HG03135 (cell line): ENCODE data around the gene MICALL2.

Experiments used
- ATAC-seq: cut with Tn5 transposase; IDR thresholded peaks from one replicate; pipeline ENCODE4 v1.9.1; 2021; ENCODE audit warnings: mild to moderate bottlenecking, moderate library complexity; ENCODE audit not compliant: unreplicated experiment

The MICALL2 gene

GRCh38 chr7:1434891-1435670, 24.2 kb downstream of the MICALL2 start:
- ATAC-seq, result no peak

DNA sequence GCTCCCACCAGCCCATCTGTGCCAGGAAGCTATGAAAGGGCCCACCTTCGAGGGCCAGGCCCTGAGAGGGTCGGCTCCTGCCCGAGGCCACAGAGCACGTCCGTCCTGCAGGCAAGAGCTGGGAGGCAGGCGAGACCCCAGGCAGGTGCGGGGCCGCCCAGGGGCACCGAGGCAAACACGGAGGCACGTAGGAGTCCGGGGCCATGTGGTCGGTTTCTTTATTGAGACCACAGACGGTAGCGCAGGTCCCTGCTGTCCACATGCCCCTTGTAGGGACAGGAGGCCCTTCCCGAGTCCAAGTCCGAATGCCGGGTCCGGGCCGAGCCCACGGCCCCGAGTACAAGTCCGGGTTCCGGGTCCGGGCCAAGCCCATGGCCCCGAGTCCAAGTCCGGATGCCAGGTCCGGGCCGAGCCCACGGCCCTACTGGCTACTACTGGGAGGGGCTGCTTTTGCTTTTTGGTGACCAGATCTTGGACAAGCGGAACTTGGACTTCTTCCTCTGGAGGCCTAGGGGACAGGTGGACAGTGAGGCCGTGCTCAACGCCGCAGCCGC, 25.0 kb downstream of the MICALL2 start:
- ATAC-seq, result no peak

GRCh38 chr7:1433128-1433920, 25.9 kb downstream of the MICALL2 start:
- no peak for ATAC-seq

DNA sequence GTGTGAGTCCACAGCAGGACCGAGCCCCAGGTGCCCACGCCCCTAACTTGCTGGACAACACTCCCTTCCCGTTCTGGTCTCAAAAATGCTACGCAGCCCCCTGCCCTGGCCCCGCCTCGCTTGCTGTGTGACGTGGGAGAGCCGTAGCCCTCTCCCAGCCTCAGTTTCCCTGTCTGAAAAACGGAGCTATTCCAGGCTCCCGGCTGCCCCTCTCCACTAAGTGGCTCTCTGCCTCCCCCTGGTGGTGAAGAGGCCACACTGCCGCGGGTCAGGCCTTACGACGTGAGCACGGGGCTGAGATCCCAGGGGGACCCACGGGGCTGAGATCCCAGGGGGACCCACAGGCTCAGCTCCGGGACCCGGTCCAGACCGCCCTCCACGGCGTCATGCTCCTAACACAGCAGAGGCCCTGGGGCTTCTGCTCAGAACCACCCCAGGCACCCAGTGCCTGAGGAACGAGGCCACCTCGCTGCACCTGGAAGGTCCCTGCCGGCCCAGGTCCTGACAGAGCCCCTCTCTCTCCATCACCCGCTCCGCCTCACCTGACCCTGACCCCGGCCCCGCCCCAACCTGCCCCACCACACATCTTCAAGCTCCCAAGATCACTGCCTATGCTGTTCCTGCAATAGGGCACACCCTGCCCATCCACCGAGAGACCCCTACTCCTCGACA, 26.7 kb downstream of the MICALL2 start:
- no peak for ATAC-seq

DNA sequence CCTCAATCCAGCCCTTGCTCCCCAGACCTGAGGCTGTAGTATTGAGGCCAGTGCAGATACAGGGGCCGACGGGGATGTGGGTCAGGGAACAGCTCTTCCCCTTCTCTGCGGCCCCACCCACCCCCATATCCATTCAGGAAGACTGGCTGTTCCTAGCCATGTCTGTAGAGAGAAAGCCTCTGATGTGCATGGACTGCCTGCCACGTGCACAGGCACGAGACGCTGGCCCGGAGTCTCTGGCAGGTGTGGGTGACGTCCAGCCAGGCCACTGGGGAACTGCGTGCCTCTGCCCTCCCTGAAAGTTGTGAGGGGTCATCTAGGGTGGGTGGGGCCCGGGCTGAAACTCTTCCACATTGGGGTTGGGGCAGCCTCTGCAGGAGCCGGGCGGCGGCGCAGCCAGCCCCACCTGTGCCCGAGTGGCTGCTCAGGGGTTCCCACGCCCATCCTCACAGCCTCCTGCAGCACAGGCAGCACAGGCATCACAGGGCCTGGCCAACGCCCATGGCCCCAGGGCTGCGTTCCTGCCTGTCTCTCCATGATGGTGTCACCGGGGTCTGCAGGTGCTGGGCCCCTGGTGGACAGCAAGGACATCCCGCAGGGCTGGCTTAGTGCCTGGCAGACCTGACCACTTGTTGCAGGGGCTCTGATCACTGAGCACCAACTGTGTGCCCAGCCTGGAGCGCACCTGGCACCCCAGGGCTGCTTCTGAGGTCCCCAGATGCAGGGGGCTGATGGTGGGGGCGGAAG, 27.5 kb downstream of the MICALL2 start:
- no peak for ATAC-seq

DNA sequence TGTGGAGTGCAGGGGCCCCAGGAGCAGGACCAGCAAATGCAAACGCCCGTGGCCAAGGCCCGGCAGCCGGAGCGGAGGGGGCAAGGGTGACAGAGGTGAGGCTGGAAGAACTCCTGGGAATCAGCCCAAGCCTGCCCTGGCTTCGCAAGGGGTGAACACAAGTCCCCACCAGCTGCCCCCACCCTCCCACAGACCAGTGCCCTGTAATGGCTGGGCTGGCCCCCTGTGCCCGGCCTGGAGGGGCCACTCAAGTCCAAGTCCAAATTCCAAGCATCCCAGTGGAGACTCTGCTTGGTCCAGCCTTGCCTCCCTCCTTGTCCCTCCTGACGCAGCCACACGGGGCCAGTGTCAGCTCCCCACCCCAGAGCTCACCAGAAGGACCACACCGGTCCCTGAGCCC, 28.0 kb downstream of the MICALL2 start:
- ATAC-seq, result no peak

DNA sequence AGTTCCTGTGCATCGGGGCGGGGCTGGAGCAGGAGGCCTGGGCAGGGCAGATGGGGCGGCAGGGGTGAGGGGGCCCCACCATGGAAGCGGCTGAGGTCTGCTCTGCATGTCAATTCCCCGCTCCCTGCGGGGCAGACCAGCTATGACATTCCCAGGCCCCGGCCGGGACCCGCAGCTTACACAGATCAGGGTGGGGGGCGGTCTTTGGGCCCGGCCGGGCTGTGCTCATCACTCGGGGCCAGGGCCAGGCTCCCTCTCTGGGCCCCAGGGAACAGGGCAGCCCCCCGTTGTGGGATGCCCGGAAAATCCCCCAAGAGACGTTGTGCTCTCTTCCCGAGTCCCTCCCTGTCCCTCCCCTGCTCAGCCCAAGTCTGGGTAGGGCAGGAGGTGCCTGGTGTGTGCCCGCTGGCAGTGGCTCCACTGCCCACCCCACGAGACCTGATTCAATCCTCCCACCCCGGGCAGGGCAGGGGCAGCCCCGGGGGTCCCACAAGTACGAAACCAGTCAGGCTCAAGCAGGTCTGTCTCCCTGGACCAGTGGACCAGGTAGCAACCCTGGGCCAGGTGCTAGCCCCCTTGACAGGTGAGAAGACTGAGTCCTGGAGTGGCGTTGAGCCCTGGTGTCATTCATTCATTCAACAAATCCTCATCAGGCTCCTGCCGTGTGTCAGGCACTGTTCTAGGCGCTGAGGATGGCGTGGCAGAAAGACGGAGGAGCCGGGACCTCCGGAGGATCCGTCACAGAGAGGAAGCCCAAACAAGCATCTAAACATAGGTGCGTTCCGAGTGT, 29.0 kb downstream of the MICALL2 start:
- ATAC-seq, result no peak

DNA sequence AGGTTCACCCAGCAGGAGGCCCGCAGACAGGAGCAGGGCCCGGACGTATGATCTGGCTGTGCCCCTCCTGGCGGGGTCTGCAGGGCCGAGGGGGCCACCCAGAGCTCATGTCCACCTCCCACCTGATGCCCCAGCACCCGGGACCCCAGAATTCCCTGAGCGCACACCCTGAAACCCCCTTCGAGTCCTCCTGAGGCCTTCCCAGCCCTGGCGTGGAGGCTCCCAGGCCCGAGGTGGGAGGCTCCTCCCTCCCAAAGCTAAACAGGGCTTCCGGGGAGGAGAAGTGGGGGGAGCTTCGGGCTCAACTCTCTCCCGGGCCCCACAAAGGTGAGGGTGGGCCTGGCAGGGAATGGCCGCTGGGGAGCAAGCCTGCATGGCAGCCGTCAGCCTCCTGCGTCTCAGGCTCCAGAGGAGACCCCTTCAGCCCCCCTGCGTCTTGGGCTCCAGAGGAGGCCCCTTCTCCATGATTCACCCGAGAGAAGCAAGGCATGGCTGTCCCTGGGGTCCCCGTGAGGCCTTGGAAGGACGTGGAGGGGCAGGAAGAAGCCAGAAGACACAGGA, 30.2 kb downstream of the MICALL2 start:
- no peak for ATAC-seq

DNA sequence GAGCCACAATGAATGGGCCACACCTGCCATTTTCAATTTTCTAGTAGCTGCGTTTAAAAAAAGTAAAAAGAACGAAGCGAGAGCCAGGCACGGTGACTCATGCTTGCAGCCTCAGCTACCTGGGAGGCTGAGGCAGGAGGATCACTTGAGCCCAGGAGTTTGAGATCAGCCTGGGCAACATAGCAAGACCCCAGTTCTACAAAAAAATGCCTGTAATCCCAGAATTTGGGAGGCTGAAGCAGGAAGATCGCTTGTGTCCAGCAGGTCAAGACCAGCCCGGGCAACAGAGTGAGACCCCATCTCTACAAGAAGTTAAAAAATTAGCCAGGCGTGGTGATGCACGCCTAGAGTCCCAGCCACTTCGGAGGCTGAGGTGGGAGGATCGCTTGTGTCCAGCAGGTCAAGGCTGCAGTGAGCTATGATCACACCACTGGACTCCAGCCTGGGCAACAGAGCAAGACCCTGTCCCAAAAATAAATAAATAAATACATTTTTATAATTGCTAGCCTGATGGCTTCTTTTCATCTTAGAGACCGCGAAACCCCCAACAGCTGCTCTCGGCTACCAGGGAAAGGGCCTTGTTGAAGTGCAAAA, 32.1 kb downstream of the MICALL2 start:
- no peak for ATAC-seq

DNA sequence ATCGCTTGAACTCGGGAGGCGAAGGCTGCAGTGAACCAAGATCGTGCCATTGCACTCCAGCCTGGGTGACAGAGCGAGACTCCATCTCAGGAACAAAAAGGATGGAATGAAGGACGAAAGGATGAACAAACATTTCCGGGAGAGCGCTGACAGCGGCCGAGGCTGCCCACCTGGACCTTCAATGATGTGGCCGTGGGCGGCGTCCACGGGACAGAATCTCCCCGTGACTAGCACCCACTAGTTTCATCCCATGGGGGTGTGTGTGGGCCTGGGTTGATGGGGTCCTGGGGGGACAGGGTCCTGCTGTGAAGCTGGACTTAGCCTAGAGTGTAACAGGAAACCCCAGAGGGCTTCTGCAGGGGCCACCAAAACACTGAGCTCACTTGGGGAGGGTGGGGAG, 32.8 kb downstream of the MICALL2 start:
- ATAC-seq, result no peak

DNA sequence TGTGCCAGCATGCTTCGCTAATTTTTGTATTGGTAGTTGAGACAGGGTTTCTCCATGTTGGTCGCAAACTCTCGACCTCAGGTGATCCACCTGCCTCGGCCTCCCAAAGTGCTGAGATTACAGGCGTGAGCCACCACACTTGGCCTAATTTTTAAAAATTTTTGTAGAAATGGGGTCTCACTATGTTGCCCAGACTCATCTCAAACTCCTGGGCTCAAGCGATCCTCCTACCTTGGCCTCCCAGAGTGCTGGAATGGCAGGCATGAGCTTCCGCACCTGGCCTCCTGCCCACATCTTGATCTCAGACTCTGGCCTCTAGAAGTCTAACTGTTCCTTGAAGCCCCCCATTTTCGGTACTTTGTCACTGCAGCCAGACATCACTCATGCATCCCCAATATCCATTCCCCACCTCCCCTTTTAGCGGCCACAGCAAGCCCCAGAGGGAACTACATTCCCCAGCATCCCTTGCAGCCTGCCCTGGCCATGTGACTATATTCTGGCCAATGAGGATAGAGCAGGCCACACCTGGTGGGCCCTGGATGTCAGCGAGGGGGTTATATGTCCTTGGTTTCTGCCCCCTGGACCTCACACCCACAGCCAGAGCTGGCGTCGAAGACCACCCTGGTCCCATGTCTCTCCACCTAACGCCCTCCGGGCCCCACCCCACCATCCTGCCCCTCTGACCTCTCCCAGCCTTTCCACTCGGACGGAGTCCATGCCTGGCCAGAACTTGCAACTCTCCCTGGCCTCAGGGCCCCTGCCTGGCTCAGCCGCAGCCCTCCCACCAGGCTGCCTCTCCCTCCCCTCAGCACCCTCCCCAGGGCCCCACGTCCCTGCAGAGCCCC, 33.8 kb downstream of the MICALL2 start:
- ATAC-seq, result no peak

DNA sequence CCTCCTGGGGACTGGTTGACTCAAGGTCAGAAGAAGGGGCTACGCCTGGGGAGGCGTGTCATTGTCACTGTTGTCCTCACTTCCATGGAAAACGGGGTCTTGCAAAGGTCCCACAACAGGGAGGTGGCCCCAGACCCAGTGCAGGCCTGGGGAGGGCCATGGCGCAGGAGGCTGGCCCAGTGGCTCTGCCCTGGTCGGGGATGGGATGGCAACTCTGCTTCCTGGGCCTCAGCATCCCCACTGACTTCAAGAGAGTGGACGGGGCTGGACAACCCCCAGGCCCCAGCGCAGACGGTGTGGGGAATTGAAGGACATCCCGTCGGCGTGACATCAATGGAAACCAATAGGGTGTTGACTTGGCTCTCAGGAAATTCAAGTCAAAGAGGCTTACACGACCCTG, 35.2 kb downstream of the MICALL2 start:
- no peak for ATAC-seq

DNA sequence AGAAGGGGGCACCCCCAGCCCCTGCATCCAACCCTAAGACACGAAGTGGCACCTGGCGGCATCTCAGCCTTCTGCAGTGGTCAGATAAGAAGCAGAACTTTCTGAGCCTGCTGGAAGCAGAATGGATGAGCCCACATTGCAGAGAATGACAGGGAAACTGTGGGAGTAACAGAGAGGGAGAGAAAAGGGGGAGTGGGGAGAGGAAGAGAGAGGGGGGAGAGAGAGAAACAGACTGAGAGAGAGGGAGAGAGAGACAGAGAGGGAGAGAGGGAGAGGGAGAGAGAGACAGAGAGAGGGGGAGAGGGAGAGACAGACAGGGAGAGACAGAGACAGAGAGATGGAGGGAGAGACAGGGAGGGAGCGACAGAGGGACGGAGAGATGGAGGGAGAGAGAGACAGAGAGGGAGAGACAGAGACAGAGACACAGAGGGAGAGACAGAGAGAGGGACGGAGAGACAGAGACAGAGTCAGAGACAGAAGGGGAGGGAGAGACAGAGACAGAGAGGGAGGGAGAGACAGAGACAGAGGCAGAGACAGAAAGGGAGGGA, 35.9 kb downstream of the MICALL2 start:
- ATAC-seq, result no peak

- ATAC-seq, result no peak
These were observed 36.6 kb downstream of the MICALL2 start for GRCh38 chr7:1422512-1423263.

- ATAC-seq, result no peak
These were observed 37.3 kb downstream of the MICALL2 start for GRCh38 chr7:1421946-1422345.

- ATAC-seq, result no peak
These were observed 38.1 kb downstream of the MICALL2 start for GRCh38 chr7:1421020-1421790.

DNA sequence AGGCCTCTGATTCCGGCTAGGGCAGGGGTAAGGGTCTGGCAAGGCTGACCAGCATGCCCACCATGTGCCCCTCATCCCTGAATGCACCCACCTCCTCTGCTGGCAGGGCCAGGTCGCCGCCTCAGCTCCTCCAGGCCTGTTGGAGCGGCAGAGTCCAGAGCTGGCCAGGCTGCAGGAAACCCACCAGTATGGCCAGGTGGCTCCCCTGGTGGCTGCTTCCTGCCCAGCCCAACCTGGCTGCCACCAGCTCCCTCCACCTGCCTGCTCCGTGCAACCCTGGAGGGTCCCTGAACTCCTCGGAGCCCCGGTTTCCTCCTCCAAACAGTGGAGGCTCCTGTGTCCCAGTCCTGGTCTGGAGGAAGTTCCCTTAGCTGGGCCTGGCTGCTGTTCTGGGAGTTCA, 39.6 kb downstream of the MICALL2 start:
- no peak for ATAC-seq
